Measurements from ENCODE around the gene OPRL1.

The OPRL1 gene

GRCh38 chr20:64080013-64080812 is at the start of gene OPRL1:
Gene OPRL1, plus strand, starts transcription at chr20:64080082. Its CDS starts 12,639 bp downstream, at chr20:64092721.
- DNase-seq (ENCODE audit: low read depth in 2 of 2), result no peak

GRCh38 chr20:64030371-64031134 is 49.3 kb upstream of the OPRL1 start:
- DNase-seq (ENCODE audit: low read depth in 2 of 2), result no peak

- no peak for DNase-seq (ENCODE audit: low read depth in 2 of 2)
Observed at GRCh38 chr20:64031822-64032314, 48.0 kb upstream of the OPRL1 start.

GRCh38 chr20:64032706-64033624 is 46.9 kb upstream of the OPRL1 start:
- no peak for DNase-seq (ENCODE audit: low read depth in 2 of 2)

GRCh38 chr20:64033981-64034493 is 45.8 kb upstream of the OPRL1 start:
- DNase-seq (ENCODE audit: low read depth in 2 of 2), result no peak

GRCh38 chr20:64035066-64035932 is 44.6 kb upstream of the OPRL1 start:
- no peak for DNase-seq (ENCODE audit: low read depth in 2 of 2)

- no peak for DNase-seq (ENCODE audit: low read depth in 2 of 2)
Observed at GRCh38 chr20:64035933-64036345, 43.9 kb upstream of the OPRL1 start, which contains the start of gene C20orf204. Gene C20orf204, plus strand, starts transcription at chr20:64036182. Its CDS starts 142 bp downstream, at chr20:64036324.

GRCh38 chr20:64036346-64037198 is 43.3 kb upstream of the OPRL1 start:
- no peak for DNase-seq (ENCODE audit: low read depth in 2 of 2)

- DNase-seq (ENCODE audit: low read depth in 2 of 2), result no peak
Observed at GRCh38 chr20:64037199-64037497, 42.7 kb upstream of the OPRL1 start.

GRCh38 chr20:64037498-64038213 is 42.2 kb upstream of the OPRL1 start:
- no peak for DNase-seq (ENCODE audit: low read depth in 2 of 2)

GRCh38 chr20:64038224-64038564 is 41.7 kb upstream of the OPRL1 start:
- DNase-seq (ENCODE audit: low read depth in 2 of 2), result no peak

GRCh38 chr20:64038565-64039292 is 41.2 kb upstream of the OPRL1 start:
- peak; percentile 47 to 72 for DNase-seq (ENCODE audit: low read depth in 2 of 2)

- DNase-seq (ENCODE audit: low read depth in 2 of 2), result no peak
Observed at GRCh38 chr20:64039293-64040160, 40.4 kb upstream of the OPRL1 start.

GRCh38 chr20:64040231-64041039 is 39.4 kb upstream of the OPRL1 start:
- DNase-seq (ENCODE audit: low read depth in 2 of 2), result no peak

- no peak for DNase-seq (ENCODE audit: low read depth in 2 of 2)
Observed at GRCh38 chr20:64041040-64041780, 38.7 kb upstream of the OPRL1 start.

- DNase-seq (ENCODE audit: low read depth in 2 of 2), result no peak
Observed at GRCh38 chr20:64041781-64042053, 38.2 kb upstream of the OPRL1 start.

Data from stimulated activated CD4-positive, alpha-beta T cell treated with anti-CD3 and anti-CD28 coated beads, Interleukin-12 subunit alpha, Interleukin-12 subunit beta, amount 100 ng/mL, for 24 hours (primary cell).